ENCODE results near the gene ARHGEF28. TPM values are rescaled to one million over a fixed set of nuclear protein-coding genes. Genes with fewer than 3 reads are reported as not detected.

ARHGEF28 gene
- total RNA-seq, 1 donor from 2014 or later: 44.9 TPM

- no peak for TF ChIP-seq CTCF (IDR thresholded peaks at IDR 0.05)
- peaks cover 33% of the 10 kb centered on the region for H3K36me3 Mint-ChIP-seq (ENCODE audit: unreplicated experiment)
- no peak for DNase-seq (ENCODE audit: extremely low spot score, unreplicated experiment)
- no peaks in the 10 kb centered on the region for H3K9me3 Mint-ChIP-seq (ENCODE audit: unreplicated experiment)
- no peak overlapping the region for H3K4me3 Mint-ChIP-seq (ENCODE audit: unreplicated experiment)
- no peak overlapping the region for H3K27ac Mint-ChIP-seq (ENCODE audit: unreplicated experiment)
- no peaks in the 10 kb centered on the region for H3K27me3 Mint-ChIP-seq (ENCODE audit: unreplicated experiment)
- no peaks in the 10 kb centered on the region for H3K4me1 Mint-ChIP-seq (ENCODE audit: unreplicated experiment)
Observed at GRCh38 chr5:73780302-73781080, 154.5 kb downstream of the ARHGEF28 start.

GRCh38 chr5:73781107-73781768 is 155.2 kb downstream of the ARHGEF28 start:
- Mint-ChIP-seq H3K9me3 (ENCODE audit: unreplicated experiment) (no peaks in the 10 kb centered on the region), H3K36me3 (ENCODE audit: unreplicated experiment) (peaks cover 35% of the 10 kb centered on the region), H3K27me3 (ENCODE audit: unreplicated experiment) (no peaks in the 10 kb centered on the region), H3K27ac (ENCODE audit: unreplicated experiment) (no peak overlapping the region), H3K4me3 (ENCODE audit: unreplicated experiment) (no peak overlapping the region), H3K4me1 (ENCODE audit: unreplicated experiment) (no peaks in the 10 kb centered on the region)
- no peak for DNase-seq (ENCODE audit: extremely low spot score, unreplicated experiment)
- no peak for TF ChIP-seq CTCF (IDR thresholded peaks at IDR 0.05)

GRCh38 chr5:73783828-73784227 is 157.8 kb downstream of the ARHGEF28 start:
- Mint-ChIP-seq H3K27me3 (ENCODE audit: unreplicated experiment) (no peaks in the 10 kb centered on the region), H3K4me3 (ENCODE audit: unreplicated experiment) (no peak overlapping the region), H3K9me3 (ENCODE audit: unreplicated experiment) (no peaks in the 10 kb centered on the region), H3K36me3 (ENCODE audit: unreplicated experiment) (peaks cover 33% of the 10 kb centered on the region), H3K27ac (ENCODE audit: unreplicated experiment) (no peak overlapping the region), H3K4me1 (ENCODE audit: unreplicated experiment) (no peaks in the 10 kb centered on the region)
- no peak for DNase-seq (ENCODE audit: extremely low spot score, unreplicated experiment)
- peak; percentile 38 for TF ChIP-seq CTCF (IDR thresholded peaks at IDR 0.05)

GRCh38 chr5:73786043-73786831 is 160.2 kb downstream of the ARHGEF28 start:
- no peak for TF ChIP-seq CTCF (IDR thresholded peaks at IDR 0.05)
- Mint-ChIP-seq H3K27me3 (ENCODE audit: unreplicated experiment) (no peaks in the 10 kb centered on the region), H3K9me3 (ENCODE audit: unreplicated experiment) (no peaks in the 10 kb centered on the region), H3K4me1 (ENCODE audit: unreplicated experiment) (peaks cover 13% of the 10 kb centered on the region), H3K27ac (ENCODE audit: unreplicated experiment) (no peak overlapping the region), H3K36me3 (ENCODE audit: unreplicated experiment) (peaks cover 32% of the 10 kb centered on the region), H3K4me3 (ENCODE audit: unreplicated experiment) (no peak overlapping the region)
- DNase-seq (ENCODE audit: extremely low spot score, unreplicated experiment): no peak

Measured in osteocyte (in vitro differentiated cells).